Lower leg skin (tissue), 4 donors: ENCODE data around the gene PDS5B. TPM values are rescaled to one million over a fixed set of nuclear protein-coding genes. Genes with fewer than 3 reads are reported as not detected.
"Not testable (repeated sequence)": the region's sequence is repeated elsewhere in the genome, so short reads cannot be mapped to it uniquely, and the experiment has no call there.

Experiments
- DNase-seq, 2 donors: peaks; one replicate each; pipeline ENCODE4 v3.0.0-alpha.2; 2019; ENCODE audit warnings: low spot score in 2 of 2
- H3K4me3 ChIP-seq: fragments of 200-600 bp; sonication (generic); 2 replicates; pipeline ENCODE4 v1.5.1; 2017; ENCODE audit warnings: mild to moderate bottlenecking, low read depth; ENCODE audit not compliant: poor library complexity, severe bottlenecking
- POLR2A ChIP-seq, 2 donors: fragments of 450-650 bp; IDR thresholded peaks; one replicate each; pipeline ENCODE4 v1.6.1; 2016 to 2017; ENCODE audit warnings: antibody characterized with exemption in 2 of 2, mild to moderate bottlenecking in 1 of 2, moderate library complexity in 1 of 2
- WGBS, 2 donors: methylation state at CpG; one replicate each; pipeline ENCODE4 v1.1.5; 2018; 5-methylcytosine and 5-hydroxymethylcytosine counted together
- intact Hi-C: fragments of 100-400 bp; cut with DNase I; formaldehyde crosslinking; loops from one replicate; pipeline ENCODE4 v1.15.0; 2023; ENCODE audit warnings: low total_unique reads
- total RNA-seq, 4 donors: library from RNA; depleted of rRNA; stranded (reverse); fragments of >200 nt; gene quantifications; one replicate each; pipeline ENCODE4 v1.1.0, GENCODE V29; 2016
- TF ChIP-seq, protein P1 (sequence below), 3 donors: fragments of 450-650 bp; IDR thresholded peaks; one replicate each; pipeline ENCODE4 v1.5.1; 2016; ENCODE audit warnings: antibody characterized with exemption in 3 of 3, mild to moderate bottlenecking in 3 of 3, moderate library complexity in 2 of 3

The PDS5B gene
- total RNA-seq, 4 donors from 2014 or later: 18.5 to 25.4 (median 23.4) TPM

DNA sequence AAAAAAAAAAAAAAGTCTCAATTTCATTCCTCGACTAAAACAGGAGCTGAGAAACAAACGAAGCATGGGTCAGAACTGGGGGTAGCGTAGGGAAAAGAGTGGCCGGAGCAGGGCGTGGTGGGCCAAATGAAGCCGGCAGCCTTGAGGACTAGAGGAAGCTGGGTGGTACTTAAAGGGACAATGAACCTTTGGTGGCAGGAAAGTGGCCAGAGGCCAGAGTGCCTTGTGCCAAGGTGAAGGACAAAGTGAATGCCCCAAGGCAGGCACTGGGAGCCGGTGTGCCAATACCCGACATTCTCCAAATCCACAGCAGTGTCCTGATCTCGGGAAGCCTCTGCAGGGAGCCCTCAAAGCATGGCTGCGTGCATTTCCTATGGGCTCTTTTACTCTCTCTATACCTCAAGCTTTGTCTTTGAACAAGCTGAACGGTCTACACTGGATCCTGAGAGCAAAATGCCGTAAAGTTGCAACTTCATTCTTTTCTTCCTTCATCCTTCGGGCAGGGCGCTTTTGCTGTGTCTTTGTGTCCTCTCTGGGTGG lies 235.0 kb downstream of the PDS5B start:
- intact Hi-C loops: no loop called here
- WGBS, 2 donors: 82 to 88% methylated on average over 14 of the region's 14 CpGs
- no peak overlapping the region for H3K4me3 ChIP-seq
- no peak for DNase-seq
- no peak for TF ChIP-seq POLR2A (IDR thresholded peaks at IDR 0.05)
- TF ChIP-seq, protein P1, sequence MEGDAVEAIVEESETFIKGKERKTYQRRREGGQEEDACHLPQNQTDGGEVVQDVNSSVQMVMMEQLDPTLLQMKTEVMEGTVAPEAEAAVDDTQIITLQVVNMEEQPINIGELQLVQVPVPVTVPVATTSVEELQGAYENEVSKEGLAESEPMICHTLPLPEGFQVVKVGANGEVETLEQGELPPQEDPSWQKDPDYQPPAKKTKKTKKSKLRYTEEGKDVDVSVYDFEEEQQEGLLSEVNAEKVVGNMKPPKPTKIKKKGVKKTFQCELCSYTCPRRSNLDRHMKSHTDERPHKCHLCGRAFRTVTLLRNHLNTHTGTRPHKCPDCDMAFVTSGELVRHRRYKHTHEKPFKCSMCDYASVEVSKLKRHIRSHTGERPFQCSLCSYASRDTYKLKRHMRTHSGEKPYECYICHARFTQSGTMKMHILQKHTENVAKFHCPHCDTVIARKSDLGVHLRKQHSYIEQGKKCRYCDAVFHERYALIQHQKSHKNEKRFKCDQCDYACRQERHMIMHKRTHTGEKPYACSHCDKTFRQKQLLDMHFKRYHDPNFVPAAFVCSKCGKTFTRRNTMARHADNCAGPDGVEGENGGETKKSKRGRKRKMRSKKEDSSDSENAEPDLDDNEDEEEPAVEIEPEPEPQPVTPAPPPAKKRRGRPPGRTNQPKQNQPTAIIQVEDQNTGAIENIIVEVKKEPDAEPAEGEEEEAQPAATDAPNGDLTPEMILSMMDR (IDR thresholded peaks at IDR 0.05): no peak

DNA sequence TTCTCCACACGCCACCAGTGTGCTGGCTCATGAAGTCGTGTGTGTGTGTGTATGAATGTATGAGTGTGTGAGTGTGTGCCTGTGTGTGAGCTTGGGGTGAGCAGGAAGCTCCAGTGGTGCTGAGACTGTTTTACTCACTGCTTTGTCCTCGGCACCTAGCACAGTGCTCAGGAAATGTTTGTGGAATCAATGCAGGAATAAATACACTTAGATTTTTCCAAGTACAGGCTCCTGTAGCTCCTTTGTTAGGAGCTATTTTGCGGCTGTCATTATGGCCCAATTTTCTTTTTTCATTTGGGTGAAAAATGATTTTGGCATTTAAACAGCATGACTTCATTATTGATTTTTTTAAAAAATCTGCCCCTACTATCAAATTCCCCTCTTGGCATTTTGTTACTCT lies 236.5 kb downstream of the PDS5B start:
- no peak for TF ChIP-seq POLR2A (IDR thresholded peaks at IDR 0.05)
- TF ChIP-seq, protein P1 (IDR thresholded peaks at IDR 0.05): no peak
- DNase-seq: no peak
- intact Hi-C loops: no loop called here
- whole genome bisulfite sequencing, 2 donors: 75 to 83% methylated on average over 4 of the region's 4 CpGs
- no peak overlapping the region for H3K4me3 ChIP-seq

DNA sequence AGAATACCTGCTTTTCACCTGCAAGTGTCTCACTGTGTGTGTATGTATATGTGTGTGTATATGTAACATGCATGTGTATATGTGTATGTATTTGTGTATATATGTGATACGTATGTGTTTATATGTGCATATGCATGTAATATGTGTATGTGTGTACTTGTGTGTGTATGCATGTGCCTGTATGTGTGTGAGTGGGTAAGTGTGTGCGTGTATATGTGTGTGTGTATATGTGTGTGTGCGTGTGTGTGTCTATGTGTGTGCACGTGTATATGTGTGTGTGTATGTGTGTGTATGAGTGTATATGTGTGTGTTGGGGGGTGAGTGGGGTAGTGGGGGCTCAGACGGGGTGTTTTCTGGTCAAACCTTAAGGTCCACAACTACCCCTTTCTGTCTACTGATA lies 237.3 kb downstream of the PDS5B start:
- 86 to 94% methylated on average over 5 of the region's 5 CpGs for WGBS, 2 donors
- TF ChIP-seq, protein P1 (IDR thresholded peaks at IDR 0.05): no peak
- no peak for TF ChIP-seq POLR2A (IDR thresholded peaks at IDR 0.05)
- DNase-seq: no peak
- intact Hi-C loops: no loop called here
- no peak overlapping the region for H3K4me3 ChIP-seq

DNA sequence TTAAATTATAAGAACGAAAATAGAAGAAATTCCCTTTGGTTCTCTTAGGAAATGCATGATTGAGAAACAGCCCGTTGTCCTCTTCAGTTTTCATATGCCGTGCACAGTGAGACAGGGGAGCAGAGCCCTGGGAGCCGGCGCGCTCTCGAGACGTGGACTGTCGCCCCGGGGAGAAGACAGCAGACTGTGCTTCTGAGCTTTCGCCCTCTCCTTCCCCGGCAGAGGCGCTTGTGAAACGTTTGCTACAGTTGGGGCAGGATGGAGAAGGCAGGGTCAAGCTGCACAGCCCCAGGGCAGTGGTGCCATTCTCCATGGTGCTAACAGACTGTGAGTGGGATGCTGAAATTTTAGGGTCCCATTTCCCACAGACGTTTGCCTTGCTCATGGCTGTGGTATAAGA lies 237.8 kb downstream of the PDS5B start:
- H3K4me3 ChIP-seq: no peak overlapping the region
- intact Hi-C loops: no loop called here
- 68 to 77% methylated on average over 15 of the region's 15 CpGs for WGBS, 2 donors
- DNase-seq: no peak
- no peak for TF ChIP-seq POLR2A (IDR thresholded peaks at IDR 0.05)
- TF ChIP-seq, protein P1 (IDR thresholded peaks at IDR 0.05): no peak

DNA sequence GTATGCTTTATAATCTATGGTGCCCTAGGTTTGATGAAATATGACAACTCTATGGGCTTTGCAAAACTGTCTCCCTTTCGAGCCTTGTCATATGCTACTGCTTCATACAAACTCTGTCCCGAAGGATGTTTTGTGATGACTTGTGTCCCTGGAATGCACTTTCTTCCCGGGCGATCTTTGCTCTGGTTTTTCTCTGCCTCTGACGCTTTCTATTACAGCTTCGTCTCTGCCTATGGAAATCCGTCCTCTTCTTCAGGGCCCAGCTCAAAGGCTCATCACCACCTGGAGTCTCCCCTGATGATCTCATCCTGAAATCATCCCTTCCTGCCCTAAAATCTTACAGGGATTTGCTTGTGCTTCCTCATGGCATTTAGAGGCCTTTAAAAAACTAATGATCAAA lies 238.4 kb downstream of the PDS5B start:
- no peak for DNase-seq
- WGBS, 2 donors: 32 to 40% methylated on average over 7 of the region's 7 CpGs
- intact Hi-C loops: no loop called here
- H3K4me3 ChIP-seq: no peak overlapping the region
- no peak for TF ChIP-seq POLR2A (IDR thresholded peaks at IDR 0.05)
- TF ChIP-seq, protein P1 (IDR thresholded peaks at IDR 0.05): no peak

DNA sequence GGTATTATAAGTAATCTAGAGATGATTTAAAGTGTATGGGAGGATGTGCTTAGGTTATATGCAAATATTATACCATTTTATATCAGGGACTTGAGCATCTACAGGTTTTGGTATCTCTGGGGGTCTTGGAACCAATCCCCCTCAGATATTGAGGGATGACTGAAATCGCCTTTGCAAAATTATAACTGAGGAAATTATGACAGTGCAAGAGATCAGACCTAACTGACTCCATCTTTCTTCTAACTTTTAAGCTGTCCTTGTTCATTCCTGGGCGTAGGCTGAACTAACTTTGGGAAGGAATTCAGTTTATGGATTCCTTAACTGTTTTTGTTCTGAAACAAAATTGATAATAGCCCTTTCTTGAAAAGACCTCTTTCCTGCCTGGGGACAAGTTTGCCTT lies 239.2 kb downstream of the PDS5B start:
- 84 to 88% methylated on average over 2 of the region's 2 CpGs for WGBS, 2 donors
- TF ChIP-seq, protein P1 (IDR thresholded peaks at IDR 0.05): no peak
- TF ChIP-seq POLR2A (IDR thresholded peaks at IDR 0.05): no peak
- H3K4me3 ChIP-seq: no peak overlapping the region
- intact Hi-C loops: no loop called here
- DNase-seq: no peak

DNA sequence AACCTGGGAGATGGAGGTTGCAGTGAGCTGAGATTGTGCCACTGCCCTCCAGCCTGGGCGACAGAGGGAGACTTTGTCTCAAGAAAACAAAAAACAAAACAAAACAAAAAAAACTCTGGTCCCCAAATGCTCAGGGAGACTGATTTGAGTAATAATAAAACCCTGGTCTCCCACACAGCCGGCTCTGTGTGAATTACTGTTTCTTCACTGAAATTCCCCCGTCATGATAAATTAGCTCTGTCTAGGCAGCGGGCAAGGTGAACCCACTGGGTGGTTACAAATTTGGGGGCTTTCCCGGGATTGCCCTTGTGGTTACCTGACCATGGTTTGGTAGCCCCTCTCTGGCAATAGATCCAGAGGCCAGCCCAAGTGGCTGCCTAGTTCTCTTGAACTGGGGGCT lies 240.1 kb downstream of the PDS5B start:
- DNase-seq, H3K4me3 ChIP-seq, intact Hi-C loops: not testable (repeated sequence)
- WGBS, 2 donors: 92 to 93% methylated on average over 5 of the region's 5 CpGs
